Measurements from ENCODE around the gene CYP4F8. TPM values are rescaled to one million over a fixed set of nuclear protein-coding genes. Genes with fewer than 3 reads are reported as not detected.

CYP4F8 gene
- total and polyA plus RNA-seq, 2 of the 8 experiments (the other 6 are each of a cell fraction or from before 2014, with no cell fraction given): not detected

GRCh38 chr19:15656467-15656866 lies 41.4 kb downstream of the CYP4F8 start (continued):
- no peak for TF ChIP-seq RBBP5 (IDR thresholded peaks at IDR 0.05; ENCODE audit: borderline replicate concordance, low read depth, low read length)
